ENCODE results near the gene MGP.

MGP gene

DNA sequence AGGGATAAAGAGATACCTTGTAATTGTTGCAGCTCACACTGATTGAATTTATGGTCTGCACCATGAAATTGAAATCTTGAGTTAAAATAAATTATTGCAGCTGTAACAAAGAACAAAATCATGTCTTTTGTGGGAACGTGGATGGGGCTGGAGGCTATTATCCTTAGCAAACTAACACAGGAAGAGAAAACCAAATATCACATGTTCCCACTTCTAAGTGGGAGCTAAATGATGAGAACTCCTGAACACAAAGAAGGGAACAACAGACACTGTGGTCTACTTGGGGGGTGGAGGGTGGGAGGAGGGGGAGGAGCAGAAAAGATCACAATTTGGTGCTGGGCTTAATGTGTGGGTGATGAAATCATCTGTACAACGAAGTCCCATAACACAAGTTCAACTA is 30.1 kb upstream of the MGP start:
- H3K4me1 ChIP-seq (ENCODE audit: control insufficient read depth, insufficient read depth, low read length), result no peaks in the 10 kb centered on the region; the same call in 1 of the 2 replicates
- POLR2A ChIA-PET, result no interaction called here
- no peaks in the 10 kb centered on the region for H3K9me3 ChIP-seq (ENCODE audit: control insufficient read depth, insufficient read depth, low read depth, low read length)
- H3K36me3 ChIP-seq (ENCODE audit: control insufficient read depth in 2 of 2, insufficient read depth in 1 of 2, low read length in 2 of 2), result no peaks in the 10 kb centered on the region
- H3K4me3 ChIP-seq (ENCODE audit: low read depth, low read length), result no peak overlapping the region
- CTCF ChIA-PET, result interaction anchor here (0.5 to 0.7 kb wide), 3 partner anchors 15 to 354 kb away, joined by 3 to 5 read pairs (median 3); no protein-coding TSS in a partner anchor
- no peak for TF ChIP-seq ZNF140 (tag by site-specific recombination; IDR thresholded peaks at IDR 0.05)
- no peak for TF ChIP-seq ZNF776 (tag by site-specific recombination; IDR thresholded peaks at IDR 0.05; ENCODE audit: borderline replicate concordance)
- TF ChIP-seq, protein P1, sequence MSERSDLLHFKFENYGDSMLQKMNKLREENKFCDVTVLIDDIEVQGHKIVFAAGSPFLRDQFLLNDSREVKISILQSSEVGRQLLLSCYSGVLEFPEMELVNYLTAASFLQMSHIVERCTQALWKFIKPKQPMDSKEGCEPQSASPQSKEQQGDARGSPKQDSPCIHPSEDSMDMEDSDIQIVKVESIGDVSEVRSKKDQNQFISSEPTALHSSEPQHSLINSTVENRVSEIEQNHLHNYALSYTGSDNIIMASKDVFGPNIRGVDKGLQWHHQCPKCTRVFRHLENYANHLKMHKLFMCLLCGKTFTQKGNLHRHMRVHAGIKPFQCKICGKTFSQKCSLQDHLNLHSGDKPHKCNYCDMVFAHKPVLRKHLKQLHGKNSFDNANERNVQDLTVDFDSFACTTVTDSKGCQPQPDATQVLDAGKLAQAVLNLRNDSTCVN (tag by site-specific recombination; optimal IDR thresholded peaks at IDR 0.05), result no peak
- no peak for TF ChIP-seq ZNF266 (tag by site-specific recombination; IDR thresholded peaks at IDR 0.05; ENCODE audit: low read depth)
- no peak for TF ChIP-seq GLIS2 (tag by site-specific recombination; IDR thresholded peaks at IDR 0.05)
- TF ChIP-seq, protein P2, sequence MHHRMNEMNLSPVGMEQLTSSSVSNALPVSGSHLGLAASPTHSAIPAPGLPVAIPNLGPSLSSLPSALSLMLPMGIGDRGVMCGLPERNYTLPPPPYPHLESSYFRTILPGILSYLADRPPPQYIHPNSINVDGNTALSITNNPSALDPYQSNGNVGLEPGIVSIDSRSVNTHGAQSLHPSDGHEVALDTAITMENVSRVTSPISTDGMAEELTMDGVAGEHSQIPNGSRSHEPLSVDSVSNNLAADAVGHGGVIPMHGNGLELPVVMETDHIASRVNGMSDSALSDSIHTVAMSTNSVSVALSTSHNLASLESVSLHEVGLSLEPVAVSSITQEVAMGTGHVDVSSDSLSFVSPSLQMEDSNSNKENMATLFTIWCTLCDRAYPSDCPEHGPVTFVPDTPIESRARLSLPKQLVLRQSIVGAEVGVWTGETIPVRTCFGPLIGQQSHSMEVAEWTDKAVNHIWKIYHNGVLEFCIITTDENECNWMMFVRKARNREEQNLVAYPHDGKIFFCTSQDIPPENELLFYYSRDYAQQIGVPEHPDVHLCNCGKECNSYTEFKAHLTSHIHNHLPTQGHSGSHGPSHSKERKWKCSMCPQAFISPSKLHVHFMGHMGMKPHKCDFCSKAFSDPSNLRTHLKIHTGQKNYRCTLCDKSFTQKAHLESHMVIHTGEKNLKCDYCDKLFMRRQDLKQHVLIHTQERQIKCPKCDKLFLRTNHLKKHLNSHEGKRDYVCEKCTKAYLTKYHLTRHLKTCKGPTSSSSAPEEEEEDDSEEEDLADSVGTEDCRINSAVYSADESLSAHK (tag by site-specific recombination; IDR thresholded peaks at IDR 0.05), result no peak
- no peak for TF ChIP-seq ZNF214 (tag by site-specific recombination; IDR thresholded peaks at IDR 0.05; ENCODE audit: borderline replicate concordance)
- H3K27ac ChIP-seq (ENCODE audit: extremely low read depth, low read depth, low read length), result no peak overlapping the region

DNA sequence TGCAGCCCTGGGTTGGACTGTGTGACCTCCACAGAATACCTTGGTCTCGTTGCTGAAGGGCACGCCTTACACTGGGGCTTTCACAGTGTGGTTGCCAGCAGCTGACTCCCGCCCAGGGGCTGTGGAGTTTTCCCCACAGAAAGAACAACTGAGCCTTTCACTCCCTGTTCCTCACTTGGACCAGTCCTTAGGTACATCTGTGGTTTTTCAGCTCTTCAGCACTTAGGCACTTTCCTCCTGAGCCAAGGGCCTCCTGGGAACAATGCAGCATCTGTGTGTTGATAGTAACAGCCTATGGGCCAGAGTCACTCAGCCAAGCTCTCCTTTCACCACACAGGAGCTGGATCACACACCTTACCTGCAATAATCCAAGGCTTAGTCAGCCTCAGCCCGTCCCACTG is 27.7 kb upstream of the MGP start:
- CTCF ChIA-PET, result interaction anchor here (0.6 to 0.9 kb wide), 3 partner anchors 8 to 73 kb away, joined by 3 to 4 read pairs (median 3); no protein-coding TSS in a partner anchor
- POLR2A ChIA-PET, result no interaction called here
- H3K4me1 ChIP-seq (ENCODE audit: control insufficient read depth, insufficient read depth, low read length), result no peaks in the 10 kb centered on the region; the same call in 1 of the 2 replicates
- H3K9me3 ChIP-seq (ENCODE audit: control insufficient read depth, insufficient read depth, low read depth, low read length), result no peaks in the 10 kb centered on the region
- H3K36me3 ChIP-seq (ENCODE audit: control insufficient read depth in 2 of 2, insufficient read depth in 1 of 2, low read length in 2 of 2), result no peaks in the 10 kb centered on the region
- H3K4me3 ChIP-seq (ENCODE audit: low read depth, low read length), result no peak overlapping the region
- no peak overlapping the region for H3K27ac ChIP-seq (ENCODE audit: extremely low read depth, low read depth, low read length)
- TF ChIP-seq, protein P3, sequence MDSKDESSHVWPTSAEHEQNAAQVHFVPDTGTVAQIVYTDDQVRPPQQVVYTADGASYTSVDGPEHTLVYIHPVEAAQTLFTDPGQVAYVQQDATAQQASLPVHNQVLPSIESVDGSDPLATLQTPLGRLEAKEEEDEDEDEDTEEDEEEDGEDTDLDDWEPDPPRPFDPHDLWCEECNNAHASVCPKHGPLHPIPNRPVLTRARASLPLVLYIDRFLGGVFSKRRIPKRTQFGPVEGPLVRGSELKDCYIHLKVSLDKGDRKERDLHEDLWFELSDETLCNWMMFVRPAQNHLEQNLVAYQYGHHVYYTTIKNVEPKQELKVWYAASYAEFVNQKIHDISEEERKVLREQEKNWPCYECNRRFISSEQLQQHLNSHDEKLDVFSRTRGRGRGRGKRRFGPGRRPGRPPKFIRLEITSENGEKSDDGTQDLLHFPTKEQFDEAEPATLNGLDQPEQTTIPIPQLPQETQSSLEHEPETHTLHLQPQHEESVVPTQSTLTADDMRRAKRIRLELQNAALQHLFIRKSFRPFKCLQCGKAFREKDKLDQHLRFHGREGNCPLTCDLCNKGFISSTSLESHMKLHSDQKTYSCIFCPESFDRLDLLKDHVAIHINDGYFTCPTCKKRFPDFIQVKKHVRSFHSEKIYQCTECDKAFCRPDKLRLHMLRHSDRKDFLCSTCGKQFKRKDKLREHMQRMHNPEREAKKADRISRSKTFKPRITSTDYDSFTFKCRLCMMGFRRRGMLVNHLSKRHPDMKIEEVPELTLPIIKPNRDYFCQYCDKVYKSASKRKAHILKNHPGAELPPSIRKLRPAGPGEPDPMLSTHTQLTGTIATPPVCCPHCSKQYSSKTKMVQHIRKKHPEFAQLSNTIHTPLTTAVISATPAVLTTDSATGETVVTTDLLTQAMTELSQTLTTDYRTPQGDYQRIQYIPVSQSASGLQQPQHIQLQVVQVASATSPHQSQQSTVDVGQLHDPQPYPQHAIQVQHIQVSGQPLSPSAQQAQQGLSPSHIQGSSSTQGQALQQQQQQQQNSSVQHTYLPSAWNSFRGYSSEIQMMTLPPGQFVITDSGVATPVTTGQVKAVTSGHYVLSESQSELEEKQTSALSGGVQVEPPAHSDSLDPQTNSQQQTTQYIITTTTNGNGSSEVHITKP (tag by site-specific recombination; IDR thresholded peaks at IDR 0.05), result no peak
- no peak for TF ChIP-seq ZNF837 (tag by site-specific recombination; IDR thresholded peaks at IDR 0.05)
- no peak for TF ChIP-seq ZNF19 (tag by site-specific recombination; IDR thresholded peaks at IDR 0.05; ENCODE audit: low read depth)
- TF ChIP-seq ZNF16 (tag by site-specific recombination; IDR thresholded peaks at IDR 0.05; ENCODE audit: low read depth), result no peak
- no peak for TF ChIP-seq ZNF211 (tag by site-specific recombination; IDR thresholded peaks at IDR 0.05; ENCODE audit: low read depth)
- no peak for TF ChIP-seq ZNF184 (tag by site-specific recombination; IDR thresholded peaks at IDR 0.05)
- no peak for TF ChIP-seq ZNF366 (tag by site-specific recombination; conservative IDR thresholded peaks at IDR 0.05)
- TF ChIP-seq, protein P4, sequence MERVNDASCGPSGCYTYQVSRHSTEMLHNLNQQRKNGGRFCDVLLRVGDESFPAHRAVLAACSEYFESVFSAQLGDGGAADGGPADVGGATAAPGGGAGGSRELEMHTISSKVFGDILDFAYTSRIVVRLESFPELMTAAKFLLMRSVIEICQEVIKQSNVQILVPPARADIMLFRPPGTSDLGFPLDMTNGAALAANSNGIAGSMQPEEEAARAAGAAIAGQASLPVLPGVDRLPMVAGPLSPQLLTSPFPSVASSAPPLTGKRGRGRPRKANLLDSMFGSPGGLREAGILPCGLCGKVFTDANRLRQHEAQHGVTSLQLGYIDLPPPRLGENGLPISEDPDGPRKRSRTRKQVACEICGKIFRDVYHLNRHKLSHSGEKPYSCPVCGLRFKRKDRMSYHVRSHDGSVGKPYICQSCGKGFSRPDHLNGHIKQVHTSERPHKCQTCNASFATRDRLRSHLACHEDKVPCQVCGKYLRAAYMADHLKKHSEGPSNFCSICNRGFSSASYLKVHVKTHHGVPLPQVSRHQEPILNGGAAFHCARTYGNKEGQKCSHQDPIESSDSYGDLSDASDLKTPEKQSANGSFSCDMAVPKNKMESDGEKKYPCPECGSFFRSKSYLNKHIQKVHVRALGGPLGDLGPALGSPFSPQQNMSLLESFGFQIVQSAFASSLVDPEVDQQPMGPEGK (tag by site-specific recombination; IDR thresholded peaks at IDR 0.05), result no peak
- no peak for TF ChIP-seq ZNF48 (tag by site-specific recombination; IDR thresholded peaks at IDR 0.05)
- TF ChIP-seq YY1 (tag by site-specific recombination; IDR thresholded peaks at IDR 0.05), result no peak
- no peak for TF ChIP-seq ZNF324 (tag by site-specific recombination; IDR thresholded peaks at IDR 0.05)
- no peak for TF ChIP-seq ZNF350 (tag by site-specific recombination; IDR thresholded peaks at IDR 0.05)
- no peak for TF ChIP-seq ZNF664 (tag by site-specific recombination; IDR thresholded peaks at IDR 0.05)
- TF ChIP-seq KLF8 (tag by site-specific recombination; IDR thresholded peaks at IDR 0.05), result no peak
- TF ChIP-seq GLI2 (tag by site-specific recombination; IDR thresholded peaks at IDR 0.05; ENCODE audit: borderline replicate concordance, low read depth), result no peak
- no peak for TF ChIP-seq ZNF302 (tag by site-specific recombination; IDR thresholded peaks at IDR 0.05; ENCODE audit: low read depth)
- TF ChIP-seq ZNF571 (tag by site-specific recombination; IDR thresholded peaks at IDR 0.05), result no peak
